ENCODE data around the gene CADPS2. TPM values are rescaled to one million over a fixed set of nuclear protein-coding genes. Genes with fewer than 3 reads are reported as not detected.

The CADPS2 gene
- total RNA-seq, 2 donors from 2014 or later = 31.9 to 63.9 TPM

GRCh38 chr7:122460936-122461335, 425.3 kb downstream of the CADPS2 start:
- ATAC-seq = no peak
- Histone ChIP-seq H3K4me1 (no peaks in the 10 kb centered on the region), H3K27ac (no peak overlapping the region), H3K4me3 (no peak overlapping the region), H3K9me3 (no peaks in the 10 kb centered on the region), H3K36me3 (replicated peaks in 1 of 2; ENCODE audit: insufficient read depth in 1 of 2, low read depth in 2 of 2) (no peaks in the 10 kb centered on the region), H3K27me3 (no peaks in the 10 kb centered on the region)
- no peak for TF ChIP-seq CTCF (IDR thresholded peaks at IDR 0.05)
- no peak for TF ChIP-seq POLR2A (IDR thresholded peaks at IDR 0.05)
- 92 to 93% methylated on average over 2 of the region's 2 CpGs for WGBS, 2 donors
- intact Hi-C loops (cut with DNase I) = no loop called here
- DNase-seq = no peak

- no peak overlapping the region for H3K27ac ChIP-seq
- H3K27me3 ChIP-seq = no peaks in the 10 kb centered on the region
- intact Hi-C loops (cut with DNase I) = no loop called here
- no peak for DNase-seq
- WGBS, 2 donors = 69 to 77% methylated on average over 3 of the region's 3 CpGs
- TF ChIP-seq CTCF (IDR thresholded peaks at IDR 0.05) (no peak), POLR2A (IDR thresholded peaks at IDR 0.05) (no peak)
- H3K9me3 ChIP-seq = no peaks in the 10 kb centered on the region
- no peaks in the 10 kb centered on the region for H3K4me1 ChIP-seq
- no peak for ATAC-seq
- no peak overlapping the region for H3K4me3 ChIP-seq
- H3K36me3 ChIP-seq (replicated peaks in 1 of 2; ENCODE audit: insufficient read depth in 1 of 2, low read depth in 2 of 2) = no peaks in the 10 kb centered on the region
Observed at GRCh38 chr7:122457969-122458368, 428.3 kb downstream of the CADPS2 start.

DNA sequence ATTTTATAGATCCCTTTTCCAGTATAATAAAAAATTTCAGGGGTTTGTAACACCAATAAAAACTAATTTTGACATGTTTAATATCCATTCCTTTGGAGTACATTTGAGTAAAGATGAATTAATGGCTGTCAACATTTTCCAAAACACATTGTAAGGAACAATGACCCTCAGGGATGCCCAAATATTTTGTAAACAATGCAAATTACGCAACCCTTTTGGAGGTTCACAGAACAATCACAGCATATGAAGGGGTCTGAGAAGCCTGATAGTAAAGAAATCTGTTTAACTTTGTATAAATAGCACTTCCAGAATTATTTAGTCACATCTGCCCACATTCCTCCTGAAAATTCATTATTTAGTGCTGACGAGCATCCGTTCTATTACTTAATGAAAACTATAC, 428.9 kb downstream of the CADPS2 start:
- H3K4me1 ChIP-seq = no peaks in the 10 kb centered on the region
- WGBS, 2 donors = 89 to 97% methylated on average over 3 of the region's 3 CpGs
- DNase-seq (no peak), ATAC-seq (no peak)
- H3K9me3 ChIP-seq = no peaks in the 10 kb centered on the region
- H3K27ac ChIP-seq = no peak overlapping the region
- TF ChIP-seq CTCF (IDR thresholded peaks at IDR 0.05) (no peak), POLR2A (IDR thresholded peaks at IDR 0.05) (no peak)
- H3K4me3 ChIP-seq = no peak overlapping the region
- no peaks in the 10 kb centered on the region for H3K36me3 ChIP-seq (replicated peaks in 1 of 2; ENCODE audit: insufficient read depth in 1 of 2, low read depth in 2 of 2)
- no peaks in the 10 kb centered on the region for H3K27me3 ChIP-seq
- intact Hi-C loops (cut with DNase I) = no loop called here

GRCh38 chr7:122454776-122455507, 431.3 kb downstream of the CADPS2 start:
- 86 to 95% methylated on average over 4 of the region's 4 CpGs for WGBS, 2 donors
- peaks cover 0 to 2% of the 10 kb centered on the region in 2 donors for H3K36me3 ChIP-seq (replicated peaks in 1 of 2; ENCODE audit: insufficient read depth in 1 of 2, low read depth in 2 of 2)
- no peaks in the 10 kb centered on the region for H3K4me1 ChIP-seq
- TF ChIP-seq POLR2A (IDR thresholded peaks at IDR 0.05) (no peak), CTCF (IDR thresholded peaks at IDR 0.05) (no peak)
- intact Hi-C loops (cut with DNase I) = no loop called here
- no peaks in the 10 kb centered on the region for H3K27me3 ChIP-seq
- H3K9me3 ChIP-seq = no peaks in the 10 kb centered on the region
- H3K27ac ChIP-seq = no peak overlapping the region
- no peak for ATAC-seq
- no peak overlapping the region for H3K4me3 ChIP-seq
- no peak for DNase-seq

DNA sequence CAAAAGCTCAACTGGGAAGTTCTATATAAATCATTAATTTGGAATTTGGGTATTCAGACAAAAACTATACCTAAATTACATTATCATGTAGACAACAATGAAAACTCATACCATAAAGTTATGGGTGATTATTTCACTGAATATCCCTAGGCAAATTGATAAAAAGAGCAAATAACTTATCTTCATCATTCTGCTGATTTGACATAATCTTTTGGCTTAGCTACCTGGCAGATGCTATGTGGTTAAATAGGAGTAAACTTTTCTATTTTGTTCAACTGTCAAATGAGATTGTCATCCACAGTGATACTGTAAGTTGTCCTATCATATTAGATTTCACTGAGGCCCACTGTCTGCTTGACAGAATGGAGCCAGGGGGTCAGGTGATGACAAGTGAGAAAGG, 432.8 kb downstream of the CADPS2 start:
- Histone ChIP-seq H3K9me3 (no peaks in the 10 kb centered on the region), H3K27me3 (no peaks in the 10 kb centered on the region), H3K4me1 (no peaks in the 10 kb centered on the region), H3K4me3 (no peak overlapping the region), H3K36me3 (replicated peaks in 1 of 2; ENCODE audit: insufficient read depth in 1 of 2, low read depth in 2 of 2) (peaks cover 0 to 2% of the 10 kb centered on the region in 2 donors), H3K27ac (no peak overlapping the region)
- TF ChIP-seq POLR2A (IDR thresholded peaks at IDR 0.05) (no peak), CTCF (IDR thresholded peaks at IDR 0.05) (no peak)
- intact Hi-C loops (cut with DNase I) = no loop called here
- no peak for DNase-seq
- no peak for ATAC-seq

Measured in body of pancreas (tissue), 4 donors.